Transverse colon (tissue), 4 donors: ENCODE measurements around the gene S100A7A. TPM values are rescaled to one million over a fixed set of nuclear protein-coding genes. Genes with fewer than 3 reads are reported as not detected.

Experiments used
- DNase-seq: peaks from one replicate; pipeline ENCODE4 v3.0.0-alpha.2; 2019
- H3K27ac ChIP-seq, 4 donors: fragments of 200-600 bp; sonication (generic); 2 replicates each; pipeline ENCODE4 v1.5.1; 2016 to 2018; ENCODE audit warnings: inconsistent platforms in 4 of 4
- H3K27me3 ChIP-seq: fragments of 200-600 bp; sonication (generic); 2 replicates; pipeline ENCODE4 v1.5.1; 2017; ENCODE audit warnings: inconsistent platforms
- H3K36me3 ChIP-seq, 4 donors: fragments of 200-600 bp; sonication (generic); 2 replicates each; pipeline ENCODE4 v1.5.1; 2017 to 2019; ENCODE audit warnings: inconsistent platforms in 4 of 4
- H3K4me1 ChIP-seq, 4 donors: fragments of 200-600 bp; sonication (generic); 2 replicates each; pipeline ENCODE4 v1.5.1; 2017 to 2020; ENCODE audit warnings: inconsistent platforms in 4 of 4
- H3K4me3 ChIP-seq, 4 donors: fragments of 200-600 bp; sonication (generic); 1 replicate in 1 of 4; 2 replicates in 3 of 4; pipeline versions ENCODE4 v1.5.1 to v1.6.1; 2017 to 2019; ENCODE audit warnings: inconsistent platforms in 4 of 4
- H3K9me3 ChIP-seq, 2 donors: fragments of 200-600 bp; sonication (generic); 2 replicates each; pipeline ENCODE4 v1.5.1; 2017 to 2019; ENCODE audit warnings: inconsistent platforms in 2 of 2
- CTCF ChIP-seq, 5 experiments: fragments of 200-600 bp in 3 of 5; fragments of 450-650 bp in 2 of 5; sonication (generic) in 3 of 5; IDR thresholded peaks; 1 replicate in 2 of 5; 2 replicates in 3 of 5; pipeline ENCODE4 v1.5.1; 2016 to 2017; ENCODE audit warnings: antibody characterized with exemption in 5 of 5, inconsistent platforms in 3 of 5, mild to moderate bottlenecking in 2 of 5, moderate library complexity in 1 of 5
- EP300 ChIP-seq: sonication (generic); formaldehyde crosslinking; IDR thresholded peaks from one replicate; pipeline ENCODE4 v1.6.1; 2017; ENCODE audit warnings: antibody characterized with exemption, low read depth
- POLR2A ChIP-seq: fragments of 450-650 bp; IDR thresholded peaks from one replicate; pipeline ENCODE4 v1.6.1; 2016; ENCODE audit warnings: antibody characterized with exemption, mild to moderate bottlenecking, moderate library complexity
- POLR2AphosphoS5 ChIP-seq, 3 donors: sonication (generic); formaldehyde crosslinking; IDR thresholded peaks; one replicate each; pipeline ENCODE4 v1.6.1; 2016; ENCODE audit warnings: antibody characterized with exemption in 3 of 3
- WGBS, 2 donors: methylation state at CpG; one replicate each; pipeline ENCODE4 v1.1.5; 2018; ENCODE audit warnings: low coverage in 1 of 2; 5-methylcytosine and 5-hydroxymethylcytosine counted together
- in situ Hi-C, 4 donors: fragments of 200-750 bp; cut with MboI; loops; one replicate each; pipeline versions ENCODE4 v1.15.0 to v1.15.1; 2017; ENCODE audit warnings: low sequenced_read_pairs in 3 of 4, low pct_ligation_motif_present in 1 of 4, low pct_unique_long_range_greater_than_20kb in 1 of 4
- intact Hi-C: fragments of 100-400 bp; cut with DNase I; formaldehyde crosslinking; loops from one replicate; pipeline ENCODE4 v1.15.1; 2023; ENCODE audit warnings: low total_unique reads
- small RNA-seq, 4 donors: library from RNA; depleted of rRNA; stranded (forward); fragments of <200 nt; gene quantifications; one replicate each; pipeline ENCODE3, GENCODE V24; 2016
- total RNA-seq, 4 donors: library from RNA; depleted of rRNA; stranded (reverse); fragments of >200 nt; gene quantifications; one replicate each; pipeline ENCODE4 v1.1.0, GENCODE V29; 2016

The S100A7A gene
- total RNA-seq, 4 donors from 2014 or later: not detected

- no peak overlapping the region for H3K4me3 ChIP-seq
- peaks cover 3% of the 10 kb centered on the region for H3K27me3 ChIP-seq
- H3K36me3 ChIP-seq: no peaks in the 10 kb centered on the region
- H3K9me3 ChIP-seq: no peaks in the 10 kb centered on the region
- in situ Hi-C loops (no loop called here), intact Hi-C loops (no loop called here)
- TF ChIP-seq POLR2AphosphoS5 (IDR thresholded peaks at IDR 0.05) (no peak), CTCF (IDR thresholded peaks at IDR 0.05) (peak; percentile 70 to 87 (median 82))
- 29 to 55% methylated on average over 7 to 23 of the region's 23 CpGs for WGBS, 2 donors
- H3K27ac ChIP-seq: no peak overlapping the region
- DNase-seq: peak; percentile 47
- peaks cover 0 to 5% (median 0%) of the 10 kb centered on the region in 4 donors for H3K4me1 ChIP-seq
Observed at GRCh38 chr1:153465811-153466636, 49.7 kb downstream of the S100A7A start.

- in situ Hi-C loops: no loop called here
- peaks cover 0 to 5% (median 0%) of the 10 kb centered on the region in 4 donors for H3K4me1 ChIP-seq
Observed at GRCh38 chr1:153466908-153467307, 50.6 kb downstream of the S100A7A start.

GRCh38 chr1:153470707-153471106, 54.4 kb downstream of the S100A7A start:
- Histone ChIP-seq H3K36me3 (no peaks in the 10 kb centered on the region), H3K27ac (no peak overlapping the region), H3K9me3 (no peaks in the 10 kb centered on the region), H3K4me1 (peaks cover 0 to 3% (median 0%) of the 10 kb centered on the region in 4 donors), H3K27me3 (peaks cover 3% of the 10 kb centered on the region), H3K4me3 (no peak overlapping the region)
- intact Hi-C loops: no loop called here
- DNase-seq: no peak
- in situ Hi-C loops: no loop called here
- TF ChIP-seq POLR2A (no peak), POLR2AphosphoS5 (IDR thresholded peaks at IDR 0.05) (no peak), EP300 (no peak), CTCF (IDR thresholded peaks at IDR 0.05) (no peak)

More at GRCh38 chr1:153466908-153467307, 50.6 kb downstream of the S100A7A start:
- Histone ChIP-seq H3K4me3 (no peak overlapping the region), H3K9me3 (no peaks in the 10 kb centered on the region), H3K27ac (no peak overlapping the region), H3K27me3 (peaks cover 3% of the 10 kb centered on the region), H3K36me3 (no peaks in the 10 kb centered on the region)
- no peak for TF ChIP-seq CTCF (IDR thresholded peaks at IDR 0.05)
- no peak for TF ChIP-seq POLR2AphosphoS5 (IDR thresholded peaks at IDR 0.05)
- TF ChIP-seq EP300: no peak
- TF ChIP-seq POLR2A: no peak
- no peak for DNase-seq
- intact Hi-C loops: loop anchor here (1.0 kb wide), 1 partner anchor 28 kb away; no protein-coding TSS in a partner anchor
- 72 to 81% methylated on average over 3 to 5 of the region's 5 CpGs for WGBS, 2 donors

Small RNA genes within 50 kb of the gene (small RNA-seq; reads per million reads assigned to genes)
- gene S100A15A: 0 reads per million in 4 donors

Other genes starting within 250 kb of the S100A7A start
- gene LELP1, start 213.1 kb upstream of the S100A7A start, total RNA-seq: not detected
- not detected for gene PRR9, start 198.9 kb upstream of the S100A7A start, total RNA-seq
- gene LORICRIN, start 156.8 kb upstream of the S100A7A start, total RNA-seq: not detected
- not detected for gene PGLYRP3, start 103.6 kb upstream of the S100A7A start, total RNA-seq
- gene PGLYRP4, start 67.7 kb upstream of the S100A7A start, total RNA-seq: not detected
- gene S100A9, start 58.7 kb upstream of the S100A7A start, total RNA-seq: 10 to 100 TPM; 24.0 to 99.0 (median 34.3) TPM
- gene S100A12, start 40.9 kb upstream of the S100A7A start, total RNA-seq: not detected
- 1 to 10 TPM in 2 of 4 donors, not detected in 2; 1.6 to 7.4 TPM for gene S100A8, start 25.4 kb upstream of the S100A7A start, total RNA-seq
- gene S100A7, start 44.1 kb downstream of the S100A7A start, total RNA-seq: not detected
- gene S100A6, start 119.5 kb downstream of the S100A7A start, total RNA-seq: 100 to 1,000 TPM; 219 to 881 (median 433) TPM
- not detected for gene S100A5, start 124.4 kb downstream of the S100A7A start, total RNA-seq
- gene S100A4, start 129.3 kb downstream of the S100A7A start, total RNA-seq: 100 to 1,000 TPM in 1 of 4 donors, 10 to 100 TPM in 3; 40.8 to 138 (median 78.6) TPM
- under 1 TPM in 1 of 4 donors, not detected in 3; 0.64 TPM for gene S100A3, start 132.7 kb downstream of the S100A7A start, total RNA-seq
- gene S100A2, start 149.3 kb downstream of the S100A7A start, total RNA-seq: 1 to 10 TPM in 1 of 4 donors, not detected in 3; 2.2 TPM
- 100 to 1,000 TPM; 181 to 223 (median 196) TPM for gene S100A16, start 196.6 kb downstream of the S100A7A start, total RNA-seq
- 100 to 1,000 TPM; 134 to 514 (median 437) TPM for gene S100A14, start 199.8 kb downstream of the S100A7A start, total RNA-seq
- 10 to 100 TPM; 33.8 to 67.8 (median 45.5) TPM for gene S100A13, start 211.0 kb downstream of the S100A7A start, total RNA-seq
- gene S100A1, start 211.9 kb downstream of the S100A7A start, total RNA-seq: 1 to 10 TPM in 2 of 4 donors, not detected in 2; 3.7 to 4.4 TPM
- 10 to 100 TPM; 35.2 to 86.1 (median 65.2) TPM for gene CHTOP, start 217.5 kb downstream of the S100A7A start, total RNA-seq
- gene SNAPIN, start 242.2 kb downstream of the S100A7A start, total RNA-seq: 10 to 100 TPM; 10.5 to 38.4 (median 27.4) TPM